ENCODE results near the gene PLA2G15. TPM values are rescaled to one million over a fixed set of nuclear protein-coding genes. Genes with fewer than 3 reads are reported as not detected.

The PLA2G15 gene
- total and polyA plus RNA-seq, 2 donors (not counting 1 experiment from before 2014, with no cell fraction given): 22.2 to 28.7 TPM

DNA sequence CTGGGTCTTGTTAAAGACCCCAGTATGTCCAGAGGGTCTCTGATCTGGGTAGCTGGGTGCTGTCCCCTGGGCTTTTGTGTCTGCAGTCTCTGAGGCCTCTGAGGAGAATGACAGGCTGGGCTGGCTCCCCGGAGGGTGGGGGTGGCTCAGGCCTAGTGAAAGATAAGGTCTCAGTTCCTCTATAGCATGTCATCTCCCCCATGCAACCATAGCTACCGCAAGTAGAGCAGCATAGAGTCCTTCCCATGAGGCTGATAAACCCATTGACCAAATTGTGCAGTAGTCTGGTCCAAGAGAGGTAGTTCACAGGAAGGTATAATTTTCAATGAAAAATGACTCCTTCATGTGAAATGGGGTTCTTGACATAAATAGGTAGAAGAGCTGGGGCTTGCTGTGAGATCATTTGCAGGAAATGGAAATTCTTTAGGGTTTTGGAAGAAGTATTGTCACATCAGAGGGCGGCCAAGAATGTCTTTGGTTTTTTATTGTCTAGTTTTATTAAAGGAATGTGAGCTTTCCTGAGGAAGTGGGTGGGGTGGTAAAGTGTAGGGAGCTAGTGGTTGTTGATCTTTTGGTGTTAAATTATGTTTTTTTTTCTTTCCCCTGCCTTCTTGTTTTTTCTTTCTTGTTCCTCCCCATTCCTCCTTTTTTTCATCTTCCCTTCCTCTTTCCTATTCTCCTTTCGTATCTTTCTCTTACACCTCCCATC, 44.6 kb downstream of the PLA2G15 start:
- Histone ChIP-seq H4K20me1 (ENCODE audit: control insufficient read depth, extremely low read depth, insufficient read depth, low read length) (no peaks in the 10 kb centered on the region), H3K4me2 (ENCODE audit: extremely low read depth, insufficient read depth, low read length) (no peak overlapping the region), H3K79me2 (ENCODE audit: control insufficient read depth, insufficient read depth, low read length) (peaks cover 6% of the 10 kb centered on the region), H3K27me3 (ENCODE audit: control insufficient read depth, insufficient read depth, low read length) (no peaks in the 10 kb centered on the region), H3K9me3 (ENCODE audit: control insufficient read depth, insufficient read depth, low read depth, low read length) (no peaks in the 10 kb centered on the region), H3K4me1 (ENCODE audit: control insufficient read depth, extremely low read depth, insufficient read depth, low read length) (peaks cover 10% of the 10 kb centered on the region), H3K4me3 (replicated peaks in 1 of 4; ENCODE audit: control extremely low read depth in 1 of 4, insufficient read depth in 1 of 4, low read depth in 3 of 4, low read length in 4 of 4) (no peak overlapping the region), H3K36me3 (ENCODE audit: control insufficient read depth, insufficient read depth, low read length) (peaks cover 13% of the 10 kb centered on the region), H2AFZ (ENCODE audit: low read length) (no peak overlapping the region), H3K27ac (ENCODE audit: insufficient read depth, low read length) (no peak overlapping the region), H3K9ac (ENCODE audit: insufficient read depth, low read length) (no peak overlapping the region)
- TF ChIP-seq EZH2 (IDR thresholded peaks at IDR 0.05; ENCODE audit: low read length, missing control alignments): no peak
- TF ChIP-seq, protein P1, sequence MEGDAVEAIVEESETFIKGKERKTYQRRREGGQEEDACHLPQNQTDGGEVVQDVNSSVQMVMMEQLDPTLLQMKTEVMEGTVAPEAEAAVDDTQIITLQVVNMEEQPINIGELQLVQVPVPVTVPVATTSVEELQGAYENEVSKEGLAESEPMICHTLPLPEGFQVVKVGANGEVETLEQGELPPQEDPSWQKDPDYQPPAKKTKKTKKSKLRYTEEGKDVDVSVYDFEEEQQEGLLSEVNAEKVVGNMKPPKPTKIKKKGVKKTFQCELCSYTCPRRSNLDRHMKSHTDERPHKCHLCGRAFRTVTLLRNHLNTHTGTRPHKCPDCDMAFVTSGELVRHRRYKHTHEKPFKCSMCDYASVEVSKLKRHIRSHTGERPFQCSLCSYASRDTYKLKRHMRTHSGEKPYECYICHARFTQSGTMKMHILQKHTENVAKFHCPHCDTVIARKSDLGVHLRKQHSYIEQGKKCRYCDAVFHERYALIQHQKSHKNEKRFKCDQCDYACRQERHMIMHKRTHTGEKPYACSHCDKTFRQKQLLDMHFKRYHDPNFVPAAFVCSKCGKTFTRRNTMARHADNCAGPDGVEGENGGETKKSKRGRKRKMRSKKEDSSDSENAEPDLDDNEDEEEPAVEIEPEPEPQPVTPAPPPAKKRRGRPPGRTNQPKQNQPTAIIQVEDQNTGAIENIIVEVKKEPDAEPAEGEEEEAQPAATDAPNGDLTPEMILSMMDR (conservative IDR thresholded peaks at IDR 0.05 in 1 of 2, IDR thresholded peaks at IDR 0.05 in 1 of 2; ENCODE audit: low read depth in 1 of 2, low read length in 2 of 2): no peak
- DNase-seq (ENCODE audit: low read depth in 2 of 2): peak in 1 of 2 donors; percentile 78

GRCh38 chr16:68290450-68290849, 45.3 kb downstream of the PLA2G15 start:
- H3K9ac ChIP-seq (ENCODE audit: insufficient read depth, low read length): no peak overlapping the region
- H3K4me1 ChIP-seq (ENCODE audit: control insufficient read depth, extremely low read depth, insufficient read depth, low read length): peaks cover 10% of the 10 kb centered on the region

DNA sequence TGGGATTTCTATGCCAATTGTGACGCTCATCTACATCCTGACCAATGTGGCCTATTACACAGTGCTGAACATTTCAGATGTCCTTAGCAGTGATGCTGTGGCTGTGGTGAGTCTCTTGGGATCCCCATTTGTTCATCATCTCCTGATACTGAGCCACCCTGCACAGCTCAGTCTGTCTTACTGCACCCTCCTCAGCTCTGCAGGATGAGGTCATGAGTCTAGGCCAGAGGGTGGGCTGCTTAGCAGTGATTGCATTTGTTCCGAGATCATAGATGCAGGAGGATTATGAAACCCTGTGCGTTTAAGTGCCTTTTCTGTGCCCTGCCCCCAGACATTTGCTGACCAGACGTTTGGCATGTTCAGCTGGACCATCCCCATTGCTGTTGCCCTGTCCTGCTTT, 46.1 kb downstream of the PLA2G15 start:
- H4K20me1 ChIP-seq (ENCODE audit: control insufficient read depth, extremely low read depth, insufficient read depth, low read length): no peaks in the 10 kb centered on the region

More at GRCh38 chr16:68290450-68290849, 45.3 kb downstream of the PLA2G15 start:
- Histone ChIP-seq H3K79me2 (ENCODE audit: control insufficient read depth, insufficient read depth, low read length) (peaks cover 6% of the 10 kb centered on the region), H3K4me2 (ENCODE audit: extremely low read depth, insufficient read depth, low read length) (no peak overlapping the region), H3K27me3 (ENCODE audit: control insufficient read depth, insufficient read depth, low read length) (no peaks in the 10 kb centered on the region), H3K27ac (ENCODE audit: insufficient read depth, low read length) (no peak overlapping the region), H3K9me3 (ENCODE audit: control insufficient read depth, insufficient read depth, low read depth, low read length) (no peaks in the 10 kb centered on the region), H3K4me3 (replicated peaks in 1 of 4; ENCODE audit: control extremely low read depth in 1 of 4, insufficient read depth in 1 of 4, low read depth in 3 of 4, low read length in 4 of 4) (no peak overlapping the region), H2AFZ (ENCODE audit: low read length) (no peak overlapping the region), H3K36me3 (ENCODE audit: control insufficient read depth, insufficient read depth, low read length) (peaks cover 13% of the 10 kb centered on the region), H4K20me1 (ENCODE audit: control insufficient read depth, extremely low read depth, insufficient read depth, low read length) (no peaks in the 10 kb centered on the region)
- DNase-seq (ENCODE audit: low read depth in 2 of 2): no peak
- TF ChIP-seq, protein P1 (conservative IDR thresholded peaks at IDR 0.05 in 1 of 2, IDR thresholded peaks at IDR 0.05 in 1 of 2; ENCODE audit: low read depth in 1 of 2, low read length in 2 of 2): no peak
- TF ChIP-seq EZH2 (IDR thresholded peaks at IDR 0.05; ENCODE audit: low read length, missing control alignments): no peak

More for the DNA sequence above, 46.1 kb downstream of the PLA2G15 start:
- Histone ChIP-seq H3K4me3 (replicated peaks in 1 of 4; ENCODE audit: control extremely low read depth in 1 of 4, insufficient read depth in 1 of 4, low read depth in 3 of 4, low read length in 4 of 4) (no peak overlapping the region), H2AFZ (ENCODE audit: low read length) (no peak overlapping the region), H3K9me3 (ENCODE audit: control insufficient read depth, insufficient read depth, low read depth, low read length) (no peaks in the 10 kb centered on the region), H3K79me2 (ENCODE audit: control insufficient read depth, insufficient read depth, low read length) (peaks cover 4% of the 10 kb centered on the region), H3K27me3 (ENCODE audit: control insufficient read depth, insufficient read depth, low read length) (no peaks in the 10 kb centered on the region), H3K4me2 (ENCODE audit: extremely low read depth, insufficient read depth, low read length) (no peak overlapping the region), H3K27ac (ENCODE audit: insufficient read depth, low read length) (no peak overlapping the region), H3K4me1 (ENCODE audit: control insufficient read depth, extremely low read depth, insufficient read depth, low read length) (peaks cover 10% of the 10 kb centered on the region), H3K9ac (ENCODE audit: insufficient read depth, low read length) (no peak overlapping the region), H3K36me3 (ENCODE audit: control insufficient read depth, insufficient read depth, low read length) (peaks cover 16% of the 10 kb centered on the region)
- no peak for DNase-seq (ENCODE audit: low read depth in 2 of 2)
- TF ChIP-seq, protein P1 (conservative IDR thresholded peaks at IDR 0.05 in 1 of 2, IDR thresholded peaks at IDR 0.05 in 1 of 2; ENCODE audit: low read depth in 1 of 2, low read length in 2 of 2): no peak
- TF ChIP-seq EZH2 (IDR thresholded peaks at IDR 0.05; ENCODE audit: low read length, missing control alignments): no peak

Data from fibroblast of lung (primary cell).